Left ventricle myocardium inferior (tissue), 1 donor: Measurements from ENCODE around the gene HSPBAP1. TPM values are rescaled to one million over a fixed set of nuclear protein-coding genes. Genes with fewer than 3 reads are reported as not detected.

Experiments
- DNase-seq: peaks from one replicate; pipeline ENCODE4 v3.0.0-alpha.2; 2020
- H3K27ac ChIP-seq: fragments of 200-600 bp; replicated peaks from 2 replicates; pipeline ENCODE4 v1.8.0; 2021
- H3K27me3 ChIP-seq: fragments of 200-600 bp; 2 replicates; pipeline ENCODE4 v1.8.0; 2021; ENCODE audit warnings: low read depth
- H3K36me3 ChIP-seq: fragments of 200-600 bp; 2 replicates; pipeline ENCODE4 v1.8.0; 2021
- H3K4me1 ChIP-seq: fragments of 200-600 bp; 2 replicates; pipeline ENCODE4 v1.8.0; 2021
- H3K4me3 ChIP-seq: fragments of 200-600 bp; 2 replicates; pipeline ENCODE4 v1.8.0; 2021; ENCODE audit warnings: mild to moderate bottlenecking, moderate library complexity
- H3K9me3 ChIP-seq: fragments of 200-600 bp; replicated peaks from 2 replicates; pipeline ENCODE4 v1.8.0; 2021
- CTCF ChIP-seq: fragments of 200-600 bp; IDR thresholded peaks from 2 replicates; pipeline ENCODE4 v1.8.0; 2021; ENCODE audit warnings: antibody characterized with exemption, mild to moderate bottlenecking, borderline replicate concordance
- intact Hi-C: fragments of 100-400 bp; cut with micrococcal nuclease; formaldehyde crosslinking; loops from one replicate; pipeline ENCODE4 v1.11.0; 2022
- total RNA-seq: library from RNA; stranded (reverse); fragmentation: NEBNext Ultra II Directional; extraction: Animal tissue kit (Norgen Biotek cat#: 25700); gene quantifications from one replicate; pipeline ENCODE4 v1.2.1, GENCODE V29; 2021
- donor health status: DM: no; HTN: yes; CAD: no; lungs with severe emphysema.

Gene HSPBAP1
- total RNA-seq, 1 donor from 2014 or later: 3.8 TPM

GRCh38 chr3:122794779-122795673, 1.4 kb upstream of the HSPBAP1 start, which contains the start of gene SLC49A4:
SLC49A4 (plus strand) TSS chr3:122795069; CDS start chr3:122795193, 124 bp downstream.
- peak within 1 kb of the TSS; percentile 93 for H3K27ac ChIP-seq
- H3K9me3 ChIP-seq: no peaks in the 10 kb centered on the region
- H3K4me1 ChIP-seq: peaks cover 44% of the 10 kb centered on the region
- H3K27me3 ChIP-seq: no peaks in the 10 kb centered on the region
- H3K4me3 ChIP-seq: peak within 1 kb of the TSS; percentile 81
- peak; percentile 80 for DNase-seq
- H3K36me3 ChIP-seq: no peaks in the 10 kb centered on the region
- intact Hi-C loops: no loop called here
- TF ChIP-seq CTCF: no peak

GRCh38 chr3:122794483-122794778, 800 bp upstream of the HSPBAP1 start:
- intact Hi-C loops: no loop called here
- peaks cover 42% of the 10 kb centered on the region for H3K4me1 ChIP-seq
- H3K36me3 ChIP-seq: no peaks in the 10 kb centered on the region
- H3K4me3 ChIP-seq: peak overlapping the region; percentile 81
- H3K9me3 ChIP-seq: no peaks in the 10 kb centered on the region
- TF ChIP-seq CTCF: no peak
- H3K27me3 ChIP-seq: no peaks in the 10 kb centered on the region
- DNase-seq: no peak
- H3K27ac ChIP-seq: peak overlapping the region; percentile 93

GRCh38 chr3:122789585-122790273, 3.9 kb downstream of the HSPBAP1 start:
- Histone ChIP-seq H3K4me3 (no peak overlapping the region), H3K27me3 (no peaks in the 10 kb centered on the region), H3K4me1 (peaks cover 18% of the 10 kb centered on the region), H3K9me3 (no peaks in the 10 kb centered on the region), H3K36me3 (peaks cover 1% of the 10 kb centered on the region), H3K27ac (no peak overlapping the region)
- no peak for DNase-seq
- no peak for TF ChIP-seq CTCF
- intact Hi-C loops: no loop called here

- H3K4me3 ChIP-seq: no peak overlapping the region
- DNase-seq: no peak
- H3K27ac ChIP-seq: no peak overlapping the region
- no peaks in the 10 kb centered on the region for H3K27me3 ChIP-seq
- no peak for TF ChIP-seq CTCF
- H3K9me3 ChIP-seq: no peaks in the 10 kb centered on the region
- H3K4me1 ChIP-seq: peaks cover 6% of the 10 kb centered on the region
- H3K36me3 ChIP-seq: peaks cover 5% of the 10 kb centered on the region
- intact Hi-C loops: no loop called here
Measured at GRCh38 chr3:122787872-122788271, 5.8 kb downstream of the HSPBAP1 start.

- H3K4me1 ChIP-seq: no peaks in the 10 kb centered on the region
- no peak for DNase-seq
- no peaks in the 10 kb centered on the region for H3K9me3 ChIP-seq
- H3K27ac ChIP-seq: no peak overlapping the region
- no peak for TF ChIP-seq CTCF
- H3K27me3 ChIP-seq: no peaks in the 10 kb centered on the region
- H3K4me3 ChIP-seq: no peak overlapping the region
- intact Hi-C loops: no loop called here
- peaks cover 5% of the 10 kb centered on the region for H3K36me3 ChIP-seq
Measured at GRCh38 chr3:122786066-122786465, 7.6 kb downstream of the HSPBAP1 start.
